GM23248 (cell line): ENCODE measurements around the gene EHBP1. TPM values are rescaled to one million over a fixed set of nuclear protein-coding genes. Genes with fewer than 3 reads are reported as not detected.

Experiments
- DNase-seq: peaks from one replicate; pipeline ENCODE4 v3.0.0-alpha.2; 2015
- H2AFZ ChIP-seq: fragments of 200-600 bp; sonication (generic); 2 replicates; pipeline ENCODE4 v1.6.1; 2016; ENCODE audit warnings: antibody characterized with exemption
- H3F3A ChIP-seq: fragments of 200-600 bp; sonication (generic); 2 replicates; pipeline ENCODE4 v1.6.1; 2016; ENCODE audit warnings: mild to moderate bottlenecking, antibody characterized with exemption, mixed run types; ENCODE audit not compliant: insufficient read depth
- H3K27ac ChIP-seq: fragments of 200-600 bp; sonication (generic); 2 replicates; pipeline ENCODE4 v1.5.1; 2016; ENCODE audit warnings: mild to moderate bottlenecking
- H3K27me3 ChIP-seq: fragments of 200-600 bp; sonication (generic); replicated peaks from 2 replicates; pipeline ENCODE4 v1.6.1; 2016; ENCODE audit warnings: mild to moderate bottlenecking; ENCODE audit not compliant: insufficient read depth
- H3K36me3 ChIP-seq: fragments of 200-600 bp; sonication (generic); 2 replicates; pipeline ENCODE4 v1.6.1; 2016; ENCODE audit warnings: low read depth, mild to moderate bottlenecking
- H3K4me1 ChIP-seq: fragments of 200-600 bp; sonication (generic); 2 replicates; pipeline ENCODE4 v1.6.1; 2016; ENCODE audit warnings: mild to moderate bottlenecking; ENCODE audit not compliant: insufficient read depth
- H3K4me2 ChIP-seq: fragments of 200-600 bp; sonication (generic); one replicate; pipeline ENCODE4 v1.6.1; 2016; ENCODE audit warnings: mild to moderate bottlenecking; ENCODE audit not compliant: unreplicated experiment
- H3K4me3 ChIP-seq: fragments of 200-600 bp; sonication (generic); 2 replicates; pipeline ENCODE4 v1.5.1; 2016; ENCODE audit warnings: mild to moderate bottlenecking
- H3K79me2 ChIP-seq: fragments of 200-600 bp; sonication (generic); 2 replicates; pipeline ENCODE4 v1.6.1; 2016; ENCODE audit warnings: mild to moderate bottlenecking; ENCODE audit not compliant: insufficient read depth
- H3K9ac ChIP-seq: fragments of 200-600 bp; sonication (generic); 2 replicates; pipeline ENCODE4 v1.6.1; 2016; ENCODE audit warnings: mild to moderate bottlenecking
- H3K9me2 ChIP-seq: fragments of 200-600 bp; sonication (generic); 2 replicates; pipeline ENCODE4 v1.6.1; 2016; ENCODE audit warnings: mixed run types, mild to moderate bottlenecking, moderate library complexity; ENCODE audit not compliant: insufficient read depth
- H3K9me3 ChIP-seq: fragments of 200-600 bp; sonication (generic); one replicate; pipeline ENCODE4 v1.6.1; 2017; ENCODE audit warnings: low read depth
- H4K20me1 ChIP-seq: fragments of 200-600 bp; sonication (generic); 2 replicates; pipeline ENCODE4 v1.6.0; 2016; ENCODE audit not compliant: insufficient read depth
- EZH2 ChIP-seq: fragments of 200-600 bp; sonication (generic); IDR thresholded peaks from 2 replicates; pipeline ENCODE4 v1.6.1; 2018; ENCODE audit warnings: antibody characterized with exemption, mild to moderate bottlenecking; ENCODE audit not compliant: insufficient read depth, poor library complexity, severe bottlenecking
- EZH2phosphoT487 ChIP-seq: fragments of 200-600 bp; sonication (generic); IDR thresholded peaks from 2 replicates; pipeline ENCODE4 v1.6.1; 2018; ENCODE audit warnings: antibody characterized with exemption, moderate library complexity, mild to moderate bottlenecking, low read depth; ENCODE audit not compliant: insufficient read depth
- WGBS, 2 experiments: methylation state at CpG; one replicate each; pipeline ENCODE4 v1.1.6; 2015 to 2017; ENCODE audit warnings: low lambda C conversion rate in 2 of 2, low coverage in 1 of 2; ENCODE audit errors: missing lambda C conversion rate in 2 of 2; 5-methylcytosine and 5-hydroxymethylcytosine counted together
- in situ Hi-C: fragments of 300-500 bp; cut with MboI; formaldehyde crosslinking; loops from 2 replicates; pipeline ENCODE4 v1.15.0; 2020
- polyA plus RNA-seq: library from polyadenylated mRNA; unstranded; fragments of >200 nt; fragmentation: Nextera tagmentation; extraction: Ambion mirVana; gene quantifications from 2 replicates; pipeline ENCODE4 v1.2.1, GENCODE V29; 2016
- total RNA-seq: library from RNA; depleted of rRNA; stranded (reverse); fragments of >200 nt; shearing (Covaris generic); gene quantifications from 2 replicates; pipeline ENCODE4 v1.2.3, GENCODE V29; 2014

Gene EHBP1
- total and polyA plus RNA-seq, 2 experiments from 2014 or later: 41.3 to 56.8 TPM

DNA sequence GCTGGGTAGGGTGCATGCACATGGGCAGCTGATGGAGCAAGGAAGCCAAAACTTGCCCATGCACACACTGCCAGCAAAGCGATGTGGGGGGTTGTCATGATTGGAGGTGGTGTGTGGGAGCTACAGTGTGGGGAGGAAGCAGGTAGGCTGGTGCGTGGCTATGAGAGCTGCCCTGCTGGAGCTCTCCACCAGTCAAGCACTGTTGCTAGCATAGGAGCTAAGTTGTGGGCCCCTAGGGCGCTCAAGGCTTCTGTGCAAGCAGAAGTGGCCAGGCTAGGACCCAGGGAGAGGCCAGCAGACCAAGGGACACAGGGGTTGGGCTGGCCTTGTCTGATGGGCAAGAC lies 20.2 kb downstream of the EHBP1 start:
- Histone ChIP-seq H3K9me2 (no peaks in the 10 kb centered on the region), H3K4me3 (no peak overlapping the region), H3K27ac (no peak overlapping the region), H3K79me2 (peaks cover 96% of the 10 kb centered on the region), H4K20me1 (peaks cover 24% of the 10 kb centered on the region), H3K27me3 (no peaks in the 10 kb centered on the region), H3K4me2 (no peak overlapping the region), H3K9ac (no peak overlapping the region), H3K9me3 (no peaks in the 10 kb centered on the region), H2AFZ (no peak overlapping the region), H3F3A (peaks cover 25% of the 10 kb centered on the region; the same call in 1 of the 2 replicates), H3K4me1 (0 out of 2 replicates have a peak, but pooled peaks cover 20% of the 10 kb centered on the region), H3K36me3 (peaks cover 4% of the 10 kb centered on the region; the same call in 1 of the 2 replicates)
- in situ Hi-C loops: no loop called here
- WGBS, 2 experiments: 97 to 100% methylated on average over 3 of the region's 3 CpGs
- TF ChIP-seq EZH2phosphoT487: no peak
- no peak for TF ChIP-seq EZH2
- DNase-seq: no peak

GRCh38 chr2:62727259-62727867 lies 21.9 kb downstream of the EHBP1 start:
- Histone ChIP-seq H3K9me3 (peaks cover 3% of the 10 kb centered on the region), H3K79me2 (peaks cover 96% of the 10 kb centered on the region), H3K4me3 (no peak overlapping the region), H3K9me2 (no peaks in the 10 kb centered on the region), H3K9ac (no peak overlapping the region), H2AFZ (no peak overlapping the region), H3F3A (peaks cover 25% of the 10 kb centered on the region; the same call in 1 of the 2 replicates), H3K27me3 (no peaks in the 10 kb centered on the region), H3K4me1 (0 out of 2 replicates have a peak, but pooled peaks cover 20% of the 10 kb centered on the region), H4K20me1 (peaks cover 18% of the 10 kb centered on the region), H3K4me2 (no peak overlapping the region), H3K36me3 (peaks cover 12% of the 10 kb centered on the region; the same call in 1 of the 2 replicates), H3K27ac (no peak overlapping the region)
- no peak for DNase-seq
- in situ Hi-C loops: no loop called here
- WGBS, 2 experiments: 80 to 82% methylated on average over 2 of the region's 2 CpGs
- no peak for TF ChIP-seq EZH2phosphoT487
- TF ChIP-seq EZH2: no peak

DNA sequence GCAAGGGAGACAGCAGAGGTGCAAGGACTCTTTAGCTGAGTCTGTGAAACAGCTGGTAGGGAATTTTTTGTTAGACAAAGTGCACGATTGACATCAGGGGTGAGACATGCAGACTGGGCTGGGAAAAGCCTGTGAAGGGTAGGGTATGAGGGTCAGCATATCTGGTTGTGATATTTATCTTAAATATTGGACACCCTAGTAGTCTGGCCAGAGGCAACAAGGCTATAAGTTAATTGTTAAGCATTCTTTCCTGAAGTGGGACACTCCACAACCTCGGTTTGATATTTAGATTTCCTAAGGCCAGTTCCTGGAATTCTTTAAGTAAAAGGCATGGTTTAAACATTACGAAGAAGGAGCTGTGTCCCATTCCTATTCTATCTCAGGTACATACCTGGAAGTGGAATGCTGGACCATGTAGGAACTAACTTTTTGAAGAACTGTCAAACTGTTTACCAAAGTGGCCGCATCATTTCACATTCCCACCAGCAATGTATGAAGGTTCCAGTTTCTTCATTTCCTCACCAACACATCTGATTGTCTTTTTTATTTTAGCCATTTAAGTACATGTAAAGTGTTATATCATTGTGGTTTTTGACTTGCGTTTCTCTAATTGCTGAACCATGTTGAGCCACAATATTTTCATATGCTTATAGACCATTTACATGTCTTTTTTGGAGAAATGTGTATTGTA lies 22.5 kb downstream of the EHBP1 start:
- H3K9me3 ChIP-seq: peaks cover 3% of the 10 kb centered on the region
- H2AFZ ChIP-seq: no peak overlapping the region
- H3K79me2 ChIP-seq: peaks cover 96% of the 10 kb centered on the region
- H3K4me2 ChIP-seq: no peak overlapping the region
- TF ChIP-seq EZH2 (no peak), EZH2phosphoT487 (no peak)
- in situ Hi-C loops: no loop called here
- no peak overlapping the region for H3K9ac ChIP-seq
- no peaks in the 10 kb centered on the region for H3K9me2 ChIP-seq
- H3K4me3 ChIP-seq: no peak overlapping the region
- no peak overlapping the region for H3K27ac ChIP-seq
- 0 out of 2 replicates have a peak, but pooled peaks cover 20% of the 10 kb centered on the region for H3K4me1 ChIP-seq
- H3F3A ChIP-seq: peaks cover 25% of the 10 kb centered on the region; the same call in 1 of the 2 replicates
- WGBS, 2 experiments: 88 to 92% methylated on average over 5 of the region's 5 CpGs
- no peak for DNase-seq
- peaks cover 13% of the 10 kb centered on the region for H4K20me1 ChIP-seq
- peaks cover 12% of the 10 kb centered on the region; the same call in 1 of the 2 replicates for H3K36me3 ChIP-seq
- H3K27me3 ChIP-seq: no peaks in the 10 kb centered on the region

GRCh38 chr2:62731275-62731674 lies 25.8 kb downstream of the EHBP1 start:
- Histone ChIP-seq H3K4me1 (0 out of 2 replicates have a peak, but pooled peaks cover 7% of the 10 kb centered on the region), H3K9me3 (peaks cover 3% of the 10 kb centered on the region), H3K79me2 (peaks cover 96% of the 10 kb centered on the region), H3K9me2 (no peaks in the 10 kb centered on the region), H3K27me3 (no peaks in the 10 kb centered on the region), H3F3A (peaks cover 15% of the 10 kb centered on the region; the same call in 1 of the 2 replicates), H3K4me2 (no peak overlapping the region), H4K20me1 (peaks cover 13% of the 10 kb centered on the region), H3K9ac (no peak overlapping the region), H3K27ac (no peak overlapping the region), H2AFZ (no peak overlapping the region), H3K4me3 (no peak overlapping the region), H3K36me3 (peaks cover 12% of the 10 kb centered on the region; the same call in 1 of the 2 replicates)
- DNase-seq: no peak
- 97 to 99% methylated on average over 3 of the region's 3 CpGs for WGBS, 2 experiments
- no peak for TF ChIP-seq EZH2phosphoT487
- TF ChIP-seq EZH2: no peak
- in situ Hi-C loops: no loop called here
